ENCODE results near the gene MMUT.
"Not testable (repeated sequence)": the region's sequence is repeated elsewhere in the genome, so short reads cannot be mapped to it uniquely, and the experiment has no call there.

Gene MMUT

DNA sequence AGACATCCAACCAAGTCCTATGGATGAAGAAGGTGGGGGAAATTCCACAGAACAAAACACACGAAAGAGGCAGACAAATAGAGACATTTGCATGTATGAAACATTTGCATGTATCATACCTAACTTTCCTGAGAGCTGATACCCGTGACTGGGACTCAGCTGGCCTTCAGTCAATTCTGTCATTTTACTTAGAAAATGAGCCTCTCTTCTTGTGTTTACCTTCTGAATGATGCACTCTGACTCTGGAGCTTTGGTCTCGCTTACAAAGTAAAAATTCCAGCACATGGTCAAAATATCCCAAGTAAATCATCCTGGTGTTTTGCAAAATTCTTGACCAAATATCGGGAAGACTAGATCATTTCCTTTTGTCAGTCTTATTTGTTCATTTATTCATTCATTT, 46.9 kb downstream of the MMUT start:
- no peak for DNase-seq (ENCODE audit: low read depth)

DNA sequence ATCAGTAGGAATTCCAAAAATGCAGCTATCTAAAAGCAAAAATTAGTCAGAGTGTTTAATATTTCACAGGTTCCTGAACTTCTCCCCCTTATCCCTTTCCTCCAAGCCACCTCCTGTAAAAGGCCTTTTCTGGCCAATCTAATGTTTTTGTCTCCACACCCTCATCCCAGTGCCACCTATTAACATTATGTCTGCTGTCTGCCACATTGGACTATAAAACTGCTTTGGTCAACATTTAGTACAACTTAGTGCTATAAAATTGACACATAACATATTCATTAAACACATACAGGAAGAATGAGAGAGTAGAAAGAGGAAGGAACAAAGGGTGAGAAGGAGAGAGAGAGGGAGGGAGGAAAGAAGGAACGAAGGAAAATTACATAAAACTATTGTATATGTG, 47.7 kb downstream of the MMUT start:
- DNase-seq (ENCODE audit: low read depth) = no peak

DNA sequence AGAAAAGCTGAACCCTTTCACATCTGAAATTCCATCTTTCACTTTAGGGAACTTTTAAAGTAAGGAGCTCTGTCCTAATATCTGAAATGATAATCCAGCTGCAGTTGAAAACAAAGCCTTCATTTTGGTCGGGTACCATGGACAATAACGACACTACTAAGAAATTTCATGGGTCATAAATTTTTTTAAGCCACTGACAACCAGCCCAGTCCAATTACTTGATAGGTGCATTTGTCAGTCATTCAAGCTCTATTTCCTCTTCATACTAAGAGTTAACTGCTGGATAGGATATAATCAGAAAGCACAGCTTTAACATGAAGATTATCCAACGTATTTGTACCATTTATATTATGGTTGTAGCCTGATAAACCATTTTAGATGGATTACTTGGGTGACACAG, 52.5 kb downstream of the MMUT start:
- no peak for DNase-seq (ENCODE audit: low read depth)

DNA sequence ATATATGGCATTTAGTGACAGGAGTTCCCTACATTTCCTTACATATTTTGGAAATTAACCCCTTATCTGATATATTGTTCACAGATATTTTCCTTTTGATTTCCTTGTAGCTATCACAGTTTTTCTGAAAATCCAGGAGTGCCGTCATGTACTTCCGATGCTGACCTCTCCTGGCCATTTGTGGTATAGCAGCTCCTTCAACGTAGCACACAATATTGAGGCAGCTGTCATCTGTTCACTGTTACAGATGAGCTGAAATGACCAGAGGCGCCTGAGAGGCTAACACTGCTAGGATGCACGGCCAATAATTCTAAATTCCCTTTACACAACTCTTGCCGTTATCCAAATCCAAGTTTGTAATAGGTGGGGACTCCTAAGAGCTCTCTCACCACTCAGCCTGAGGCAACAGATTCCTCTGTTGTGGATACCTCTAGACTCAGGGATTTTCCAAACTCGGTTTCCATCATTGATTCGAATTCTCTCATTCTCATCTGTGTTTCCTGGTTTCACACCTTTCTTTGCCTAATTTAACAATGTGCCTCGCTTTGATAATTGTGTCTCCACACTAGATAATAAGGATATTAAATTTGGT, 53.0 kb downstream of the MMUT start:
- DNase-seq (ENCODE audit: low read depth) = peak; percentile 18

DNA sequence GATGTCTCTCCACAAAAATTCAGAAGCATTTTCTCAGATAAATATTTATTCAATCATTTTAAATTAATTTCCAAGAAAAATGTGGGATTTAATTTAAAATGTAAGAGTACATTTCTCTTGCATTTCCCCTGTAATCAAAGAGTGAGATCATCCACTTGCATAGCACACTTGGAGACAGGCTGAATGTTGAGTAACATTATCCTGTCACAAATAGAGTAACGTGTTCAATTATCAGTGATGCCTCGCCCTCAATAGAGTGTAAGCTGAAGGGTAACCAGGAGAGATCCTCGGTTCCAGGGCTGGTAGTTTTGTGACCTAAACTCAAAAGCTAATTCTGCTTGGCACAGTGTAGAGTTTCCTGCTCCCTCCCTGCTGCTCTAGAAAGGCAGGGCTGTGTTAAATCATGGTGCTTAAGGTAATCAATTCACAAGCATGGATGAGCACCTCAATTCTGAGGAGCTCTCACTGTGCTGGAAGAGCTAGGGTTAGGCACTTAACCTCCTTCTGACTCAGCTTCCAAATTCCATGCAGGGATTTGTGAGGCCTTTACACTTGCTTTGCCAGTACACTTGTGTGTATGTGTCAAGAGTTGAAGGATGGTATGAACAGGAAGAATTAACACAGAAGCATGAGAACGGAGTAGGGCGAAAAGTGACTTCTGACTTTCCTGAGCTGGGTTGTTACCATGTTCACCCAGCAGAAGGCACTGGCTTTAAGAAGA, 56.6 kb downstream of the MMUT start:
- DNase-seq (ENCODE audit: low read depth) = no peak

DNA sequence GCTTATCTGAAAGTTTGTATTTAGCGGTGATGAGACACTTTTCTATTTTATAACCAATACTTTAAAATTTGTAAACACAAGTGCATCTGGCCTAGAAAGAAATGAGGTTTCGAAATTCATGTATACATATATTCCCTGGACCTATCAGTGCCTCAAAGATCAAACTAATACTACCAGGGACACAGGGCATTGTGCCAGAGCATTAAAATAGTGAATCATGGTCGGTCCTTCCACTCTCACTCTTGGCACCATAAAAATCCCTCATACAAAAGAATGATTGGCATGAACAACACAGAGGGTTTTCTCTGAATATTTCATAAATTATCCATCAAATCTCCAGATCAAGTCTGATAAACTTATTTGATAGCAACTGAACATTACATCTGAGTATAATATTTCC, 62.0 kb downstream of the MMUT start:
- no peak for DNase-seq (ENCODE audit: low read depth)

DNA sequence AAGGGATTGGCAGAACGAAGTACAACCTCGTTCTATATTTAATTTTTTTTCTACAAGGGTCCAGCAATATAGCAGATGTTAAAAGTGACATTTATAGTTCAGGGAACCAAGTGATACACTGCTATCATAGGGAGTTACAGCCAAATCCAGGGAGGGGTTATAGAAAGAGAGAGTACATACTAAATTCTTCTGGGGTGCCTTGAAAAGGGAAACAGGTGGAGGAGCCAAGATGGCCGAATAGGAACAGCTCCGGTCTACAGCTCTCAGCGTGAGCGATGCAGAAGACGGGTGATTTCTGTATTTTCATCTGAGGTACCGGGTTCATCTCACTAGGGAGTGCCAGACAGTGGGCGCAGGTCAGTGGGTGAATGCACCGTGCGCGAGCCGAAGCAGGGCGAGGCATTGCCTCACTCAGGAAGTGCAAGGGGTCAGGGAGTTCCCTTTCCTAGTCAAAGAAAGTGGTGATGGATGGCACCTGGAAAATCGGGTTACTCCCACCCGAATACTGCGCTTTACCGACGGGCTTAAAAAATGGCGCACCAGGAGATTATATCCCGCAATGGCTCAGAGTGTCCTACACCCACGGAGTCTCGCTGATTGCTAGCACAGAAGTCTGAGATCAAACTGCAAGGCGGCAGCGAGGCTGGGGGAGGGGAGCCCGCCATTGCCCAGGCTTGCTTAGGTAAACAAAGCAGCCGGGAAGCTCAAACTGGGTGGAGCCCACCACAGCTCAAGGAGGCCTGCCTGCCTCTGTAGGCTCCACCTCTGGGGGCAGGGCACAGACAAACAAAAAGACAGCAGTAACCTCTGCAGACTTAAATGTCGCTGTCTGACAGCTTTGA, 76.2 kb downstream of the MMUT start:
- DNase-seq (ENCODE audit: low read depth) = not testable (repeated sequence)

DNA sequence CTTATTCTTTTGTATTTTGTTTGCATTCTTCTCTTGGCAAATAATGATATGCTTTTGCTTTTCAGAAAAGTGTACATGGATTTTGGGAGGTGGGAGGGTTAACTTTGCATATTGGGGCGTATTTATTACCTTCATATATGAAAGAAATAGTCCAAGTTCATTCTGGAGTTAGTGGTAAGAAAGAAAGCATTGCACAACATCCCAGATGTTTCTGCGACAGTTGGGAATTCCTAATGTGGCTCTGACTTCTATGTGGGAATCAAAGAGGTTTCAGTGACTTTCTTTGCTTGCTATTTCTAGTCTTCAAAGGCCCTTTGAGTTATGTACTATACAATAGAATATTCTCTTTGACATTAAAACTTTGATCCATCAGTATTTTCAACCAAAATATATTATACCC, 78.1 kb downstream of the MMUT start:
- DNase-seq (ENCODE audit: low read depth) = no peak
